SIG-M5 treated with dmso at 0.1 percent for 504 hours (cell line): ENCODE results near the gene WDR87.
"Not testable (repeated sequence)": the region's sequence is repeated elsewhere in the genome, so short reads cannot be mapped to it uniquely, and the experiment has no call there.

Experiments
- DNase-seq: peaks from one replicate; lab custom pipeline; 2025; ENCODE audit not compliant: unreplicated experiment; lab: John Stamatoyannopoulos, UW

The WDR87 gene

GRCh38 chr19:37931881-37932655 lies 25.7 kb upstream of the WDR87 start:
- peak; percentile 75 for DNase-seq

- no peak for DNase-seq
These were observed 24.0 kb upstream of the WDR87 start for GRCh38 chr19:37930416-37930815.

GRCh38 chr19:37929355-37929923 lies 23.0 kb upstream of the WDR87 start:
- no peak for DNase-seq

- DNase-seq: no peak
These were observed 22.3 kb upstream of the WDR87 start for GRCh38 chr19:37928527-37929286.

- no peak for DNase-seq
These were observed 20.3 kb upstream of the WDR87 start for GRCh38 chr19:37926711-37927110.

GRCh38 chr19:37926255-37926654 lies 19.9 kb upstream of the WDR87 start:
- DNase-seq: no peak

- DNase-seq: no peak
These were observed 18.8 kb upstream of the WDR87 start for GRCh38 chr19:37925212-37925611.

GRCh38 chr19:37924573-37924972 lies 18.2 kb upstream of the WDR87 start:
- not testable (repeated sequence) for DNase-seq

- DNase-seq: no peak
These were observed 14.4 kb upstream of the WDR87 start for GRCh38 chr19:37920591-37921450.

GRCh38 chr19:37914908-37915307 lies 8.5 kb upstream of the WDR87 start:
- peak; percentile 40 for DNase-seq

- no peak for DNase-seq
These were observed 3.3 kb upstream of the WDR87 start for GRCh38 chr19:37909661-37910199.

- no peak for DNase-seq
These were observed 1.5 kb upstream of the WDR87 start for GRCh38 chr19:37907735-37908455.

GRCh38 chr19:37906869-37907734 lies 708 bp upstream of the WDR87 start, which contains the start of gene SIPA1L3:
TSS of gene SIPA1L3 (plus strand) at chr19:37907208. CDS start at chr19:38081566, 174,358 bp downstream.
- DNase-seq: peak; percentile 90

- DNase-seq: no peak
These were observed 3.3 kb downstream of the WDR87 start for GRCh38 chr19:37903096-37903495.

GRCh38 chr19:37902668-37903067 lies 3.7 kb downstream of the WDR87 start:
- peak; percentile 48 for DNase-seq

GRCh38 chr19:37899966-37900365 lies 6.4 kb downstream of the WDR87 start:
- DNase-seq: no peak

GRCh38 chr19:37899453-37899852 lies 6.9 kb downstream of the WDR87 start:
- no peak for DNase-seq

- DNase-seq: no peak
These were observed 10.2 kb downstream of the WDR87 start for GRCh38 chr19:37896180-37896579.
